K562 (cell line): Measurements from ENCODE around the gene FMOD.

Experiments used
- NFIC ChIP-seq: fragments of 450-650 bp; IDR thresholded peaks from 2 replicates; pipeline ENCODE4 v1.6.1; 2017; ENCODE audit warnings: mild to moderate bottlenecking, inconsistent platforms
- ZNF3 ChIP-seq: fragments of 250-450 bp; sonication (Bioruptor Pico); IDR thresholded peaks from 2 replicates; pipeline ENCODE4 v1.5.0; 2021; ENCODE audit warnings: mild to moderate bottlenecking, moderate library complexity
- TF ChIP-seq, protein P1 (sequence below): fragments of 200-600 bp; sonication (generic); IDR thresholded peaks from one replicate; pipeline ENCODE4 v1.6.1; 2012; ENCODE audit warnings: mild to moderate bottlenecking, low read depth, low read length, inconsistent platforms
- TF ChIP-seq, protein P2 (sequence below): fragments of 450-650 bp; IDR thresholded peaks from 2 replicates; pipeline ENCODE4 v1.6.1; 2017; ENCODE audit warnings: antibody characterized with exemption, mild to moderate bottlenecking

DNA sequence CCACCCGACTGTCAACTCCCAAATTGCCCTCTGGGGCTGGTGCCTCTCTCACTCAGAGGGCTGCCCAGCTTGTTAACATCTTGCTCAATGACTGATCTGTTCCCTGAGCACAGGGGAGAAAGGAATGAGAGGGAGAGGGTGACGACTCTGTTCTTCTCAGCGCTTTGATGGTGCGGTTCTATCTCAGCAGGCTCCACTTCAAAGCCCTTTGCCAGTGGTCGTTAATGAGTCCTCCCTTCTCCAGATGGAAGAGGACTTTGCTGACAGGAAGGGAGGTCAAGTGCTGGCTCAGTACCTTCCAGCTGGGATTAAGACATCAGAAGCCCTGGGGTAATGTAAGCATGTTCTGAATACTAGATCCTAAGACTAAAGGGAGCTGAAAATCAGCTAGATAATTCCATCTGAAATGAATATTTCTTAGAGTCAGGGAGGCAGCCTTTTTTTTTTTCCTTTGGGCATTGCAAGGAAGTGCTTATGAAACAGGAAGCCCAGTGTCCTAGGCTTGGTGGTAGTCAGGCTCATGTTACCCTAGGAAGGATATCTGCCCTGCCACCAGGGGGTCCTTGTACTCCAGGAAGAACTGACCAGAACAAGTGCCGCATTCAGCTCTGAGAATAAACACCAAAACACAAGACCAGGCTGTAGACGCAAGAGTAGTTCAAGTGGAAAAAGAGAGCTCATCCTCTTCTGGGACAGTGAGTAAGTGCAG, 4.7 kb downstream of the FMOD start:
- no peak for TF ChIP-seq ZNF3
- TF ChIP-seq NFIC: no peak
- TF ChIP-seq, protein P1, sequence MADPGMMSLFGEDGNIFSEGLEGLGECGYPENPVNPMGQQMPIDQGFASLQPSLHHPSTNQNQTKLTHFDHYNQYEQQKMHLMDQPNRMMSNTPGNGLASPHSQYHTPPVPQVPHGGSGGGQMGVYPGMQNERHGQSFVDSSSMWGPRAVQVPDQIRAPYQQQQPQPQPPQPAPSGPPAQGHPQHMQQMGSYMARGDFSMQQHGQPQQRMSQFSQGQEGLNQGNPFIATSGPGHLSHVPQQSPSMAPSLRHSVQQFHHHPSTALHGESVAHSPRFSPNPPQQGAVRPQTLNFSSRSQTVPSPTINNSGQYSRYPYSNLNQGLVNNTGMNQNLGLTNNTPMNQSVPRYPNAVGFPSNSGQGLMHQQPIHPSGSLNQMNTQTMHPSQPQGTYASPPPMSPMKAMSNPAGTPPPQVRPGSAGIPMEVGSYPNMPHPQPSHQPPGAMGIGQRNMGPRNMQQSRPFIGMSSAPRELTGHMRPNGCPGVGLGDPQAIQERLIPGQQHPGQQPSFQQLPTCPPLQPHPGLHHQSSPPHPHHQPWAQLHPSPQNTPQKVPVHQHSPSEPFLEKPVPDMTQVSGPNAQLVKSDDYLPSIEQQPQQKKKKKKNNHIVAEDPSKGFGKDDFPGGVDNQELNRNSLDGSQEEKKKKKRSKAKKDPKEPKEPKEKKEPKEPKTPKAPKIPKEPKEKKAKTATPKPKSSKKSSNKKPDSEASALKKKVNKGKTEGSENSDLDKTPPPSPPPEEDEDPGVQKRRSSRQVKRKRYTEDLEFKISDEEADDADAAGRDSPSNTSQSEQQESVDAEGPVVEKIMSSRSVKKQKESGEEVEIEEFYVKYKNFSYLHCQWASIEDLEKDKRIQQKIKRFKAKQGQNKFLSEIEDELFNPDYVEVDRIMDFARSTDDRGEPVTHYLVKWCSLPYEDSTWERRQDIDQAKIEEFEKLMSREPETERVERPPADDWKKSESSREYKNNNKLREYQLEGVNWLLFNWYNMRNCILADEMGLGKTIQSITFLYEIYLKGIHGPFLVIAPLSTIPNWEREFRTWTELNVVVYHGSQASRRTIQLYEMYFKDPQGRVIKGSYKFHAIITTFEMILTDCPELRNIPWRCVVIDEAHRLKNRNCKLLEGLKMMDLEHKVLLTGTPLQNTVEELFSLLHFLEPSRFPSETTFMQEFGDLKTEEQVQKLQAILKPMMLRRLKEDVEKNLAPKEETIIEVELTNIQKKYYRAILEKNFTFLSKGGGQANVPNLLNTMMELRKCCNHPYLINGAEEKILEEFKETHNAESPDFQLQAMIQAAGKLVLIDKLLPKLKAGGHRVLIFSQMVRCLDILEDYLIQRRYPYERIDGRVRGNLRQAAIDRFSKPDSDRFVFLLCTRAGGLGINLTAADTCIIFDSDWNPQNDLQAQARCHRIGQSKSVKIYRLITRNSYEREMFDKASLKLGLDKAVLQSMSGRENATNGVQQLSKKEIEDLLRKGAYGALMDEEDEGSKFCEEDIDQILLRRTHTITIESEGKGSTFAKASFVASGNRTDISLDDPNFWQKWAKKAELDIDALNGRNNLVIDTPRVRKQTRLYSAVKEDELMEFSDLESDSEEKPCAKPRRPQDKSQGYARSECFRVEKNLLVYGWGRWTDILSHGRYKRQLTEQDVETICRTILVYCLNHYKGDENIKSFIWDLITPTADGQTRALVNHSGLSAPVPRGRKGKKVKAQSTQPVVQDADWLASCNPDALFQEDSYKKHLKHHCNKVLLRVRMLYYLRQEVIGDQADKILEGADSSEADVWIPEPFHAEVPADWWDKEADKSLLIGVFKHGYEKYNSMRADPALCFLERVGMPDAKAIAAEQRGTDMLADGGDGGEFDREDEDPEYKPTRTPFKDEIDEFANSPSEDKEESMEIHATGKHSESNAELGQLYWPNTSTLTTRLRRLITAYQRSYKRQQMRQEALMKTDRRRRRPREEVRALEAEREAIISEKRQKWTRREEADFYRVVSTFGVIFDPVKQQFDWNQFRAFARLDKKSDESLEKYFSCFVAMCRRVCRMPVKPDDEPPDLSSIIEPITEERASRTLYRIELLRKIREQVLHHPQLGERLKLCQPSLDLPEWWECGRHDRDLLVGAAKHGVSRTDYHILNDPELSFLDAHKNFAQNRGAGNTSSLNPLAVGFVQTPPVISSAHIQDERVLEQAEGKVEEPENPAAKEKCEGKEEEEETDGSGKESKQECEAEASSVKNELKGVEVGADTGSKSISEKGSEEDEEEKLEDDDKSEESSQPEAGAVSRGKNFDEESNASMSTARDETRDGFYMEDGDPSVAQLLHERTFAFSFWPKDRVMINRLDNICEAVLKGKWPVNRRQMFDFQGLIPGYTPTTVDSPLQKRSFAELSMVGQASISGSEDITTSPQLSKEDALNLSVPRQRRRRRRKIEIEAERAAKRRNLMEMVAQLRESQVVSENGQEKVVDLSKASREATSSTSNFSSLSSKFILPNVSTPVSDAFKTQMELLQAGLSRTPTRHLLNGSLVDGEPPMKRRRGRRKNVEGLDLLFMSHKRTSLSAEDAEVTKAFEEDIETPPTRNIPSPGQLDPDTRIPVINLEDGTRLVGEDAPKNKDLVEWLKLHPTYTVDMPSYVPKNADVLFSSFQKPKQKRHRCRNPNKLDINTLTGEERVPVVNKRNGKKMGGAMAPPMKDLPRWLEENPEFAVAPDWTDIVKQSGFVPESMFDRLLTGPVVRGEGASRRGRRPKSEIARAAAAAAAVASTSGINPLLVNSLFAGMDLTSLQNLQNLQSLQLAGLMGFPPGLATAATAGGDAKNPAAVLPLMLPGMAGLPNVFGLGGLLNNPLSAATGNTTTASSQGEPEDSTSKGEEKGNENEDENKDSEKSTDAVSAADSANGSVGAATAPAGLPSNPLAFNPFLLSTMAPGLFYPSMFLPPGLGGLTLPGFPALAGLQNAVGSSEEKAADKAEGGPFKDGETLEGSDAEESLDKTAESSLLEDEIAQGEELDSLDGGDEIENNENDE: no peak
- TF ChIP-seq, protein P2, sequence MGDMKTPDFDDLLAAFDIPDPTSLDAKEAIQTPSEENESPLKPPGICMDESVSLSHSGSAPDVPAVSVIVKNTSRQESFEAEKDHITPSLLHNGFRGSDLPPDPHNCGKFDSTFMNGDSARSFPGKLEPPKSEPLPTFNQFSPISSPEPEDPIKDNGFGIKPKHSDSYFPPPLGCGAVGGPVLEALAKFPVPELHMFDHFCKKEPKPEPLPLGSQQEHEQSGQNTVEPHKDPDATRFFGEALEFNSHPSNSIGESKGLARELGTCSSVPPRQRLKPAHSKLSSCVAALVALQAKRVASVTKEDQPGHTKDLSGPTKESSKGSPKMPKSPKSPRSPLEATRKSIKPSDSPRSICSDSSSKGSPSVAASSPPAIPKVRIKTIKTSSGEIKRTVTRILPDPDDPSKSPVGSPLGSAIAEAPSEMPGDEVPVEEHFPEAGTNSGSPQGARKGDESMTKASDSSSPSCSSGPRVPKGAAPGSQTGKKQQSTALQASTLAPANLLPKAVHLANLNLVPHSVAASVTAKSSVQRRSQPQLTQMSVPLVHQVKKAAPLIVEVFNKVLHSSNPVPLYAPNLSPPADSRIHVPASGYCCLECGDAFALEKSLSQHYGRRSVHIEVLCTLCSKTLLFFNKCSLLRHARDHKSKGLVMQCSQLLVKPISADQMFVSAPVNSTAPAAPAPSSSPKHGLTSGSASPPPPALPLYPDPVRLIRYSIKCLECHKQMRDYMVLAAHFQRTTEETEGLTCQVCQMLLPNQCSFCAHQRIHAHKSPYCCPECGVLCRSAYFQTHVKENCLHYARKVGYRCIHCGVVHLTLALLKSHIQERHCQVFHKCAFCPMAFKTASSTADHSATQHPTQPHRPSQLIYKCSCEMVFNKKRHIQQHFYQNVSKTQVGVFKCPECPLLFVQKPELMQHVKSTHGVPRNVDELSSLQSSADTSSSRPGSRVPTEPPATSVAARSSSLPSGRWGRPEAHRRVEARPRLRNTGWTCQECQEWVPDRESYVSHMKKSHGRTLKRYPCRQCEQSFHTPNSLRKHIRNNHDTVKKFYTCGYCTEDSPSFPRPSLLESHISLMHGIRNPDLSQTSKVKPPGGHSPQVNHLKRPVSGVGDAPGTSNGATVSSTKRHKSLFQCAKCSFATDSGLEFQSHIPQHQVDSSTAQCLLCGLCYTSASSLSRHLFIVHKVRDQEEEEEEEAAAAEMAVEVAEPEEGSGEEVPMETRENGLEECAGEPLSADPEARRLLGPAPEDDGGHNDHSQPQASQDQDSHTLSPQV: no peak
